RWPE1 (cell line): ENCODE results near the gene ACBD6.

Source experiments
- CTCF ChIA-PET: fragments of 350-600 bp; sonication (Branson Sonifier 250); formaldehyde crosslinking; extraction: SDS; loops from one replicate; lab custom pipeline; 2021; lab: Yijun Ruan, JAX
- POLR2A ChIA-PET: fragments of 400-600 bp; formaldehyde crosslinking; extraction: SDS; loops from one replicate; lab custom pipeline; 2020; ENCODE audit warnings: antibody characterized with exemption; ENCODE audit not compliant: low non-redundant PET; lab: Yijun Ruan, JAX
- DNase-seq: peaks from one replicate; pipeline ENCODE4 v3.0.0; 2012; ENCODE audit warnings: low spot score
- H3K27ac ChIP-seq: fragments of 450-650 bp; 2 replicates; pipeline ENCODE4 v1.5.1; 2017
- TF ChIP-seq, protein P1 (sequence below): fragments of 450-650 bp; conservative IDR thresholded peaks from 2 replicates; pipeline ENCODE4 v1.5.1; 2017; ENCODE audit warnings: low read depth, mild to moderate bottlenecking

Gene ACBD6

DNA sequence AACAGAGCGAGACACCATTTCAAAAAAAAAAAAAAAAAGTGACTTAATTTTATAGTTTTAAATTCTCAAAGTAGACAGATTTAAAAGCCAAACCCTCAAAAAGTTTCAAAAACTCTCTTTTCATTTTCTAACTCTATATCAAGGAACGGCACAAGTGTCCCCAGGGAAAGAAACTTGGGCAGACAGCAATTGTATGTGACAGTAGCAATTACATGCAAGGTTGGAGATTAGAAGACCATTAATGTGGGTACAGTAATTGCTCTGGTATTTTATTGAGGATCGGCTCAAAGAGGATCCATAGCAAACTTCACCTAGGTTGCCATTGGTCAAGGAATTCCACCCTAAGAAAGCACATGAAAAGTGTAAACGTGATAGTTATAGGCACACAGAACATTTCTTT is 46.2 kb downstream of the ACBD6 start:
- TF ChIP-seq, protein P1, sequence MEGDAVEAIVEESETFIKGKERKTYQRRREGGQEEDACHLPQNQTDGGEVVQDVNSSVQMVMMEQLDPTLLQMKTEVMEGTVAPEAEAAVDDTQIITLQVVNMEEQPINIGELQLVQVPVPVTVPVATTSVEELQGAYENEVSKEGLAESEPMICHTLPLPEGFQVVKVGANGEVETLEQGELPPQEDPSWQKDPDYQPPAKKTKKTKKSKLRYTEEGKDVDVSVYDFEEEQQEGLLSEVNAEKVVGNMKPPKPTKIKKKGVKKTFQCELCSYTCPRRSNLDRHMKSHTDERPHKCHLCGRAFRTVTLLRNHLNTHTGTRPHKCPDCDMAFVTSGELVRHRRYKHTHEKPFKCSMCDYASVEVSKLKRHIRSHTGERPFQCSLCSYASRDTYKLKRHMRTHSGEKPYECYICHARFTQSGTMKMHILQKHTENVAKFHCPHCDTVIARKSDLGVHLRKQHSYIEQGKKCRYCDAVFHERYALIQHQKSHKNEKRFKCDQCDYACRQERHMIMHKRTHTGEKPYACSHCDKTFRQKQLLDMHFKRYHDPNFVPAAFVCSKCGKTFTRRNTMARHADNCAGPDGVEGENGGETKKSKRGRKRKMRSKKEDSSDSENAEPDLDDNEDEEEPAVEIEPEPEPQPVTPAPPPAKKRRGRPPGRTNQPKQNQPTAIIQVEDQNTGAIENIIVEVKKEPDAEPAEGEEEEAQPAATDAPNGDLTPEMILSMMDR = no peak
- ChIA-PET CTCF (no interaction called here), POLR2A (no interaction called here)
- no peak for DNase-seq
- no peak overlapping the region for H3K27ac ChIP-seq

DNA sequence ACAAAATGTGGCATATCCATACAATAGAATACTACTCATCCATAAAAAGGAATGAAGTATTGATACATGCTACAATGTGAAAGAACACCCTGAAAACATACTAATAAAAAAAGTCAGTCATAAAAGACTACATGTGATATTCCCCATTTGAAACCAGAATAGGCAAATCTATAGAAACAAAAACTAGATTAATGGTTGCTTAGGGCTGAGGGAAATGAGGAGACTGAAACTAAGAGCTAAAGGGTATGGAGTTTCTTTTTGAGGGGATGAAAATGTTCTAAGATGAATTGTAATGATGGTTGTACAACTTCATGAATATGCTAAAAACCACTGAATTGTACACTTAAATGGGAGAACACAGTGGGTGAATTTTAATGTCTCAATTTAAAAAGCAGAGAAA is 50.9 kb downstream of the ACBD6 start:
- H3K27ac ChIP-seq = no peak overlapping the region
- CTCF ChIA-PET = interaction anchor here (0.6 to 0.7 kb wide), 2 partner anchors 46 to 261 kb away, joined by 4 read pairs; no protein-coding TSS in a partner anchor
- TF ChIP-seq, protein P1 = no peak
- POLR2A ChIA-PET = no interaction called here
- DNase-seq = no peak

DNA sequence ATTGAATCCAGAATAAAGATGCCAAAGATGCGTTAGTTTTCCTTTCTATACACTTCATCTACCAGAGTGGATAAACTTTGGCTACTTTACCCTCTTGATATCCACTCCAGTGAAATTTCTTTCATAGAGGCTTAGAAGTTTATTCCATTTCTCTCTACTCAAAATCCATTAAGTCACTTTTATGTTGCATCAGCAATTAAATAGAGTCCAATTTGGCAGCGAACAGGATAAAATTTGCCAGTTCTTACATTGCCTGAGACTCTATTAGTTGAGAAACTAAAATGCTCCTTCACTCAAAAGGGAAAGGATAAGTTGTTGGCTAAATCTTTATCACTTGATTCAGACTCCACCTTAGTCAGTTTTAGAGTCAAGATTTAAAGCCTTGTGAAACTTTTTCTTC is 57.9 kb downstream of the ACBD6 start:
- ChIA-PET POLR2A (no interaction called here), CTCF (interaction anchor here (0.7 kb wide), 1 partner anchor 561 kb away, joined by 3 read pairs; no protein-coding TSS in a partner anchor)

DNA sequence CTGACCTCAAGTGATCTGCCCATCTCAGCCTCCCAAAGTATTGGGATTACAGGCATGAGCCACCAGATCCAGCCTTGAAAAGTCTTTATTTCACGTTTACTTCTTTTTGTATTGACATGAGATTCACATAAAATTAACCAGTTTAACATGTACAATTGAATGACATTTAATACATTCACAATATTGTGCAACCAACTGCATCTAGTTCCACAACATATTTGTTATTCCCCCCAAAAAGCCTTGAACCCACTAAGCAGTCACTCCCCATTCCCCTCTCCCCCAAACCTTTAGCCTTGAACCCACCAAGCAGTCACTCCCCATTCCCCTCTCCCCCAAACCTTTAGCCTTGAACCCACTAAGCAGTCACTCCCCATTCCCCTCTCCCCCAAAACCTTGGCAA is 62.0 kb downstream of the ACBD6 start:
- no peak for DNase-seq
- ChIA-PET POLR2A (no interaction called here), CTCF (no interaction called here)
- TF ChIP-seq, protein P1 = no peak
- no peak overlapping the region for H3K27ac ChIP-seq

More for the DNA sequence above, 57.9 kb downstream of the ACBD6 start:
- H3K27ac ChIP-seq = no peak overlapping the region
- TF ChIP-seq, protein P1 = no peak
- DNase-seq = no peak

DNA sequence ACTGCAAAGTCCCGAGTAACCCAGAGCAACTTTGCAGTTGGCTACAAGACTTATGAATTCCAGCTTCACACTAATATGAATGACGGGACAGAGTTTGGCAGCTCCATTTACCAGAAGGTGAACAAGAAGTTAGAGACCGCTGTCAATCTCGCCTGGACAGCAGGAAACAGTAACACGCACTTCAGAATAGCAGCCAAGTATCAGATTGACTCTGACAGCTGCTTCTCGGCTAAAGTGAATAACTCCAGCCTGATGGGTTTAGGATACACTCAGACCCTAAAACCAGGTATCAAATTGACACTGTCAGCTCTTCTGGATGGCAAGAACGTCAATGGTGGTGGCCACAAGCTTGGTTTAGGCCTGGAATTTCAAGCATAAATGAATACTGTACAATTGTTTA is 66.8 kb downstream of the ACBD6 start:
- ChIA-PET CTCF (no interaction called here), POLR2A (no interaction called here)
- no peak for DNase-seq
- no peak overlapping the region for H3K27ac ChIP-seq
- TF ChIP-seq, protein P1 = no peak

DNA sequence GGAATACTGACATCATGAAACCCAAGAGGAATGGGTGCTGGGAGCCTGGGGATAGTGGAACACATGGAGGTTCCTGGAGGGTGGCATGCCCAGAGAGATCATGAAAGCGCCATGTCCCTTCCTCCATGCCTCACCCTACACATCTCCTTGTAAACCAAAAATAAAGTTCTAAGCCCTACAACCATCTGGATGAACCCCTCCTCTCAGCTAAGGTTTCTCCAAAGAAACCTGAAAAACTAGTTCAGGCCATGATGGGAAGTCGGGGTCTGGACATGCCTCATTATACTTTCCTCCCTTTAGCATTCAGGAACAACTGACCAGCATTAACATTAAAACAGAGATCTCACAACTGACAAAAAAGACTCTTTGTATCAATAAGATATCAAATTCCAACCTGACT is 68.5 kb downstream of the ACBD6 start:
- DNase-seq = no peak
- H3K27ac ChIP-seq = no peak overlapping the region
- CTCF ChIA-PET = no interaction called here
- TF ChIP-seq, protein P1 = no peak
- POLR2A ChIA-PET = no interaction called here
